OCI-LY1 (cell line): Measurements from ENCODE around the gene PTK7.

ENCODE experiments used
- CTCF ChIP-seq: fragments of 200-600 bp; sonication (generic), shearing (Covaris generic); IDR thresholded peaks from 2 replicates; pipeline ENCODE4 v1.5.1; 2017; ENCODE audit warnings: mild to moderate bottlenecking, antibody characterized with exemption, low read length, moderate library complexity, mixed read lengths
- EZH2 ChIP-seq: fragments of 200-600 bp; sonication (generic), shearing (Covaris generic); IDR thresholded peaks from 2 replicates; pipeline ENCODE4 v1.8.0; 2017; ENCODE audit warnings: borderline replicate concordance, mixed run types, mild to moderate bottlenecking, antibody characterized with exemption, low read length, moderate library complexity, mixed read lengths

GRCh38 chr6:43143235-43144128 lies 67.4 kb downstream of the PTK7 start:
- TF ChIP-seq CTCF (peak; percentile 89), EZH2 (no peak)
